ENCODE data around the gene SEBOX. TPM values are rescaled to one million over a fixed set of nuclear protein-coding genes. Genes with fewer than 3 reads are reported as not detected.

SEBOX gene
- total and polyA plus RNA-seq, 2 experiments from 2014 or later: not detected

DNA sequence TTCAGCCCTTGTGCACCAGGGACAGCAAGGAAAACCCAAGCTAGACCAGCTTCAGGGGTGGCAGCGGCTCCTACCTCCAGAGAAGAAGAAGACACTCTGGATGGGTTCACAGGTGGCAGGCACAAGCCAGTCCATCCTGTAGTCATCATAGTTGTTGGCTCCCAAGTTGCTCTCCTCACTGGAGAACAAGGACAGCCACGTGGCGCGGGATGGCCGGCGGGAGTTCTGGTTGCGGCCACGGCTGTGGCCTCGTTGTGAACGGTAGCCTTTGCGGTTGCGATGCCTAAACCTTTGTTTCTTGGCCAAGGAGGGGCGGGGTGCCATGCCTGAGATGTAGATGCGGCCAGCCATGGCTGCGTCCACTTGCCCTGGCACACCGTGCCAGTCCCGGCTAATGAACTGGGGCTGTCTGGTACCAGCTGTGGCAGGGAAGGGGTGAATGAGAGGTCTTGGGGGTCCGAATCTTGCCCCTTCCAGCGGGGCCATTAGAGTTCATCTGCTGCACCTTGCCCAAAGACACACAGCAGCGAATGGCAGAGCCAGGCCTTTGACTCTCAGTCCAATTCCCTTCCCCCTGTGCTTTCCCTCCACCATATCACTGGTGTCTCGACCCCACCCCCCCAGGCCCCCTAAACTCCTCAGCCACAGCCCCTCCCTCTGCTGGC, 2.8 kb upstream of the SEBOX start:
- H2AFZ ChIP-seq: no peak overlapping the region
- H4K20me1 ChIP-seq (replicated peaks; ENCODE audit: insufficient read depth): 0 out of 2 replicates have a peak, but pooled peaks cover 1% of the 10 kb centered on the region
- no peaks in the 10 kb centered on the region for H3K9me2 ChIP-seq (ENCODE audit: insufficient read depth)
- H3K4me1 ChIP-seq (ENCODE audit: insufficient read depth): peaks cover 9% of the 10 kb centered on the region; the same call in 1 of the 2 replicates
- H3K4me3 ChIP-seq: no peak overlapping the region
- Mint-ChIP-seq H3K27ac (no peak overlapping the region), H3K27me3 (ENCODE audit: insufficient read depth, low read depth, poor library complexity) (peaks cover 20% of the 10 kb centered on the region), H3K9me3 (no peaks in the 10 kb centered on the region), H3K4me1 (peaks cover 14% of the 10 kb centered on the region), H3K4me3 (no peak overlapping the region), H3K36me3 (ENCODE audit: low read depth) (0 out of 3 replicates have a peak, but pooled peaks cover 2% of the 10 kb centered on the region)
- H3K4me2 ChIP-seq: no peak overlapping the region
- ATAC-seq: no peak
- TF ChIP-seq EZH2phosphoT487 (IDR thresholded peaks at IDR 0.05; ENCODE audit: unreplicated experiment) (no peak), ZNF331 (CRISPR knock-in tag; IDR thresholded peaks at IDR 0.05; ENCODE audit: low read depth) (no peak), CREB1 (CRISPR knock-in tag; IDR thresholded peaks at IDR 0.05; ENCODE audit: low read depth) (no peak), POLR2AphosphoS5 (IDR thresholded peaks at IDR 0.05; ENCODE audit: low read depth) (no peak), JUNB (IDR thresholded peaks at IDR 0.05; ENCODE audit: unreplicated experiment) (no peak), ZNF462 (CRISPR knock-in tag; IDR thresholded peaks at IDR 0.05) (no peak), NANOG (IDR thresholded peaks at IDR 0.05; ENCODE audit: borderline replicate concordance) (no peak), STAT1 (IDR thresholded peaks at IDR 0.05; ENCODE audit: unreplicated experiment) (no peak), EZH2 (IDR thresholded peaks at IDR 0.05; ENCODE audit: low read depth, unreplicated experiment) (no peak), ZNF114 (CRISPR knock-in tag; IDR thresholded peaks at IDR 0.05) (no peak)
- TF ChIP-seq, protein P1, sequence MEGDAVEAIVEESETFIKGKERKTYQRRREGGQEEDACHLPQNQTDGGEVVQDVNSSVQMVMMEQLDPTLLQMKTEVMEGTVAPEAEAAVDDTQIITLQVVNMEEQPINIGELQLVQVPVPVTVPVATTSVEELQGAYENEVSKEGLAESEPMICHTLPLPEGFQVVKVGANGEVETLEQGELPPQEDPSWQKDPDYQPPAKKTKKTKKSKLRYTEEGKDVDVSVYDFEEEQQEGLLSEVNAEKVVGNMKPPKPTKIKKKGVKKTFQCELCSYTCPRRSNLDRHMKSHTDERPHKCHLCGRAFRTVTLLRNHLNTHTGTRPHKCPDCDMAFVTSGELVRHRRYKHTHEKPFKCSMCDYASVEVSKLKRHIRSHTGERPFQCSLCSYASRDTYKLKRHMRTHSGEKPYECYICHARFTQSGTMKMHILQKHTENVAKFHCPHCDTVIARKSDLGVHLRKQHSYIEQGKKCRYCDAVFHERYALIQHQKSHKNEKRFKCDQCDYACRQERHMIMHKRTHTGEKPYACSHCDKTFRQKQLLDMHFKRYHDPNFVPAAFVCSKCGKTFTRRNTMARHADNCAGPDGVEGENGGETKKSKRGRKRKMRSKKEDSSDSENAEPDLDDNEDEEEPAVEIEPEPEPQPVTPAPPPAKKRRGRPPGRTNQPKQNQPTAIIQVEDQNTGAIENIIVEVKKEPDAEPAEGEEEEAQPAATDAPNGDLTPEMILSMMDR (conservative IDR thresholded peaks at IDR 0.05; ENCODE audit: low read depth in 2 of 2): no peak
- TF ChIP-seq, protein P2, sequence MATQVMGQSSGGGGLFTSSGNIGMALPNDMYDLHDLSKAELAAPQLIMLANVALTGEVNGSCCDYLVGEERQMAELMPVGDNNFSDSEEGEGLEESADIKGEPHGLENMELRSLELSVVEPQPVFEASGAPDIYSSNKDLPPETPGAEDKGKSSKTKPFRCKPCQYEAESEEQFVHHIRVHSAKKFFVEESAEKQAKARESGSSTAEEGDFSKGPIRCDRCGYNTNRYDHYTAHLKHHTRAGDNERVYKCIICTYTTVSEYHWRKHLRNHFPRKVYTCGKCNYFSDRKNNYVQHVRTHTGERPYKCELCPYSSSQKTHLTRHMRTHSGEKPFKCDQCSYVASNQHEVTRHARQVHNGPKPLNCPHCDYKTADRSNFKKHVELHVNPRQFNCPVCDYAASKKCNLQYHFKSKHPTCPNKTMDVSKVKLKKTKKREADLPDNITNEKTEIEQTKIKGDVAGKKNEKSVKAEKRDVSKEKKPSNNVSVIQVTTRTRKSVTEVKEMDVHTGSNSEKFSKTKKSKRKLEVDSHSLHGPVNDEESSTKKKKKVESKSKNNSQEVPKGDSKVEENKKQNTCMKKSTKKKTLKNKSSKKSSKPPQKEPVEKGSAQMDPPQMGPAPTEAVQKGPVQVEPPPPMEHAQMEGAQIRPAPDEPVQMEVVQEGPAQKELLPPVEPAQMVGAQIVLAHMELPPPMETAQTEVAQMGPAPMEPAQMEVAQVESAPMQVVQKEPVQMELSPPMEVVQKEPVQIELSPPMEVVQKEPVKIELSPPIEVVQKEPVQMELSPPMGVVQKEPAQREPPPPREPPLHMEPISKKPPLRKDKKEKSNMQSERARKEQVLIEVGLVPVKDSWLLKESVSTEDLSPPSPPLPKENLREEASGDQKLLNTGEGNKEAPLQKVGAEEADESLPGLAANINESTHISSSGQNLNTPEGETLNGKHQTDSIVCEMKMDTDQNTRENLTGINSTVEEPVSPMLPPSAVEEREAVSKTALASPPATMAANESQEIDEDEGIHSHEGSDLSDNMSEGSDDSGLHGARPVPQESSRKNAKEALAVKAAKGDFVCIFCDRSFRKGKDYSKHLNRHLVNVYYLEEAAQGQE (IDR thresholded peaks at IDR 0.05; ENCODE audit: unreplicated experiment): no peak
- TF ChIP-seq, protein P3, sequence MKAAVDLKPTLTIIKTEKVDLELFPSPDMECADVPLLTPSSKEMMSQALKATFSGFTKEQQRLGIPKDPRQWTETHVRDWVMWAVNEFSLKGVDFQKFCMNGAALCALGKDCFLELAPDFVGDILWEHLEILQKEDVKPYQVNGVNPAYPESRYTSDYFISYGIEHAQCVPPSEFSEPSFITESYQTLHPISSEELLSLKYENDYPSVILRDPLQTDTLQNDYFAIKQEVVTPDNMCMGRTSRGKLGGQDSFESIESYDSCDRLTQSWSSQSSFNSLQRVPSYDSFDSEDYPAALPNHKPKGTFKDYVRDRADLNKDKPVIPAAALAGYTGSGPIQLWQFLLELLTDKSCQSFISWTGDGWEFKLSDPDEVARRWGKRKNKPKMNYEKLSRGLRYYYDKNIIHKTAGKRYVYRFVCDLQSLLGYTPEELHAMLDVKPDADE (IDR thresholded peaks at IDR 0.05): no peak
- peaks cover 6% of the 10 kb centered on the region for H3K27me3 ChIP-seq (ENCODE audit: insufficient read depth)
- H3K79me2 ChIP-seq (replicated peaks; ENCODE audit: insufficient read depth): no peaks in the 10 kb centered on the region
- DNase-seq (ENCODE audit: low spot score): no peak
- no peak overlapping the region for H3K27ac ChIP-seq (ENCODE audit: low read depth)
- no peaks in the 10 kb centered on the region; the same call in 1 of the 2 replicates for H3F3A ChIP-seq (replicated peaks; ENCODE audit: low read depth)
- no peaks in the 10 kb centered on the region for H3K36me3 ChIP-seq (ENCODE audit: insufficient read depth)
